Esophagus squamous epithelium (tissue), 4 donors: ENCODE results near the gene DLG5.

Experiments used
- POLR2A ChIP-seq, 4 donors: fragments of 450-650 bp; IDR thresholded peaks; one replicate each; pipeline ENCODE4 v1.6.1; 2017; ENCODE audit warnings: antibody characterized with exemption in 4 of 4, mild to moderate bottlenecking in 4 of 4, moderate library complexity in 3 of 4
- TF ChIP-seq, protein P1 (sequence below), 6 experiments: fragments of 450-650 bp in 4 of 6; fragments of 200-600 bp in 2 of 6; sonication (generic) in 2 of 6; IDR thresholded peaks; one replicate each; pipeline ENCODE4 v1.5.1; 2016 to 2019; ENCODE audit warnings: antibody characterized with exemption in 6 of 6, mild to moderate bottlenecking in 4 of 6, moderate library complexity in 4 of 6

DNA sequence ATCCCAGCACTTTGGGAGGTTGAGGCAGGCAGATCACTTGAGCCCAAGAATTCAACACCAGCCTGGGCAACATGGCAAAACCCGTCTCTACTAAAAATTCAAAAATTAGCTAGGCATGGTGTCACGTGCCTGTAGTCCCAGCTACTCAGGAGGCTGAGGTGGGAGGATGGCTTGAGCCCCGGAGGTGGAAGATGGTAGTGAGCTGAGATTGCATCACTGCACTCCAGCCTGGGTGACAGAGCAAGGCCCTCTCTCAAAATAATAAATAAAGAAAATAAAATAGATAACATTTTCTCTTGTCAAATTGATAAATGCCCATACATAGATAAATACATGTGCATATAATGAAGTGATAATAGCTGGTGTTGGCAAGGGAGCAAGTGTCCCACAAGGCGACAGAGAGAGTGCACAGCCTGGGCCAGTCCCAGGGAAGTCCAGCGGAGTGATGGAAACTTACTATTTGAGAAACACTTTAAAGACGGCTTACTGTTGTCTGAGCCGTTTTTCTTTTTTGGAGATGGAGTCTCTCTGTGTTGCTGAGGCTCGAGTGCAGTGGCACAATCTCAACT, 33.4 kb upstream of the DLG5 start:
- no peak for TF ChIP-seq POLR2A (IDR thresholded peaks at IDR 0.05)
- TF ChIP-seq, protein P1, sequence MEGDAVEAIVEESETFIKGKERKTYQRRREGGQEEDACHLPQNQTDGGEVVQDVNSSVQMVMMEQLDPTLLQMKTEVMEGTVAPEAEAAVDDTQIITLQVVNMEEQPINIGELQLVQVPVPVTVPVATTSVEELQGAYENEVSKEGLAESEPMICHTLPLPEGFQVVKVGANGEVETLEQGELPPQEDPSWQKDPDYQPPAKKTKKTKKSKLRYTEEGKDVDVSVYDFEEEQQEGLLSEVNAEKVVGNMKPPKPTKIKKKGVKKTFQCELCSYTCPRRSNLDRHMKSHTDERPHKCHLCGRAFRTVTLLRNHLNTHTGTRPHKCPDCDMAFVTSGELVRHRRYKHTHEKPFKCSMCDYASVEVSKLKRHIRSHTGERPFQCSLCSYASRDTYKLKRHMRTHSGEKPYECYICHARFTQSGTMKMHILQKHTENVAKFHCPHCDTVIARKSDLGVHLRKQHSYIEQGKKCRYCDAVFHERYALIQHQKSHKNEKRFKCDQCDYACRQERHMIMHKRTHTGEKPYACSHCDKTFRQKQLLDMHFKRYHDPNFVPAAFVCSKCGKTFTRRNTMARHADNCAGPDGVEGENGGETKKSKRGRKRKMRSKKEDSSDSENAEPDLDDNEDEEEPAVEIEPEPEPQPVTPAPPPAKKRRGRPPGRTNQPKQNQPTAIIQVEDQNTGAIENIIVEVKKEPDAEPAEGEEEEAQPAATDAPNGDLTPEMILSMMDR (IDR thresholded peaks at IDR 0.05) = peak in 1 of 6 experiments; percentile 17
